Omental fat pad (tissue), 4 donors: ENCODE measurements around the gene CSTB. TPM values are rescaled to one million over a fixed set of nuclear protein-coding genes. Genes with fewer than 3 reads are reported as not detected.

Experiments
- ATAC-seq: fragments of 150-250 bp; one replicate; pipeline ENCODE4 v1.9.1; 2016; ENCODE audit warnings: mild to moderate bottlenecking, moderate library complexity; ENCODE audit not compliant: low FRiP score
- DNase-seq: peaks from one replicate; pipeline ENCODE4 v3.0.0-alpha.2; 2019; ENCODE audit warnings: low spot score
- CTCF ChIP-seq, 3 donors: fragments of 450-650 bp; IDR thresholded peaks; one replicate each; pipeline ENCODE4 v1.5.1; 2016 to 2017; ENCODE audit warnings: antibody characterized with exemption in 3 of 3, mild to moderate bottlenecking in 3 of 3, moderate library complexity in 2 of 3
- total RNA-seq, 4 donors: library from RNA; depleted of rRNA; stranded (reverse); fragments of >200 nt; gene quantifications; one replicate each; pipeline ENCODE4 v1.1.0, GENCODE V29; 2016

Gene CSTB
- total RNA-seq, 4 donors from 2014 or later, result 8.0 to 27.9 (median 17.7) TPM

GRCh38 chr21:43760391-43760958, 15.6 kb downstream of the CSTB start:
- ATAC-seq (no peak), DNase-seq (no peak)
- TF ChIP-seq CTCF (IDR thresholded peaks at IDR 0.05), result no peak

GRCh38 chr21:43759651-43760050, 16.5 kb downstream of the CSTB start:
- ATAC-seq (no peak), DNase-seq (no peak)
- TF ChIP-seq CTCF (IDR thresholded peaks at IDR 0.05), result no peak

GRCh38 chr21:43758811-43759210, 17.3 kb downstream of the CSTB start:
- no peak for TF ChIP-seq CTCF (IDR thresholded peaks at IDR 0.05)
- DNase-seq, result no peak
- no peak for ATAC-seq

- ATAC-seq, result peak; percentile 42
- no peak for TF ChIP-seq CTCF (IDR thresholded peaks at IDR 0.05)
- DNase-seq, result no peak
Observed at GRCh38 chr21:43758111-43758641, 17.9 kb downstream of the CSTB start.

GRCh38 chr21:43757601-43758000, 18.5 kb downstream of the CSTB start:
- TF ChIP-seq CTCF (IDR thresholded peaks at IDR 0.05), result no peak
- ATAC-seq, result no peak
- no peak for DNase-seq

GRCh38 chr21:43755820-43756594, 20.1 kb downstream of the CSTB start:
- ATAC-seq (no peak), DNase-seq (no peak)
- TF ChIP-seq CTCF (IDR thresholded peaks at IDR 0.05), result no peak
